ENCODE measurements around the gene IPCEF1.

Gene IPCEF1

GRCh38 chr6:154125421-154125820, 231.2 kb downstream of the IPCEF1 start:
- DNase-seq (ENCODE audit: low read depth) = no peak
- no peak for TF ChIP-seq CTCF (IDR thresholded peaks at IDR 0.05; ENCODE audit: insufficient read depth, low read depth, low read length, missing control alignments)
- no peak overlapping the region for H3K4me3 ChIP-seq (ENCODE audit: low read depth, low read length)

- no peak overlapping the region for H3K4me3 ChIP-seq (ENCODE audit: low read depth, low read length)
- no peak for TF ChIP-seq CTCF (IDR thresholded peaks at IDR 0.05; ENCODE audit: insufficient read depth, low read depth, low read length, missing control alignments)
- no peak for DNase-seq (ENCODE audit: low read depth)
These were observed 233.2 kb downstream of the IPCEF1 start for GRCh38 chr6:154123155-154123956.

- no peak for TF ChIP-seq CTCF (IDR thresholded peaks at IDR 0.05; ENCODE audit: insufficient read depth, low read depth, low read length, missing control alignments)
- DNase-seq (ENCODE audit: low read depth) = no peak
- no peak overlapping the region for H3K4me3 ChIP-seq (ENCODE audit: low read depth, low read length)
These were observed 234.2 kb downstream of the IPCEF1 start for GRCh38 chr6:154122195-154122925.

- H3K4me3 ChIP-seq (ENCODE audit: low read depth, low read length) = no peak overlapping the region
- DNase-seq (ENCODE audit: low read depth) = no peak
- no peak for TF ChIP-seq CTCF (IDR thresholded peaks at IDR 0.05; ENCODE audit: insufficient read depth, low read depth, low read length, missing control alignments)
These were observed 239.1 kb downstream of the IPCEF1 start for GRCh38 chr6:154117485-154117884.

- TF ChIP-seq CTCF (IDR thresholded peaks at IDR 0.05; ENCODE audit: insufficient read depth, low read depth, low read length, missing control alignments) = no peak
- no peak for DNase-seq (ENCODE audit: low read depth)
- no peak overlapping the region for H3K4me3 ChIP-seq (ENCODE audit: low read depth, low read length)
These were observed 243.2 kb downstream of the IPCEF1 start for GRCh38 chr6:154113392-154113791.

- no peak for TF ChIP-seq CTCF (IDR thresholded peaks at IDR 0.05; ENCODE audit: insufficient read depth, low read depth, low read length, missing control alignments)
- H3K4me3 ChIP-seq (ENCODE audit: low read depth, low read length) = no peak overlapping the region
- DNase-seq (ENCODE audit: low read depth) = no peak
These were observed 244.3 kb downstream of the IPCEF1 start for GRCh38 chr6:154112181-154112809.

Data from GM12865 (cell line).